ENCODE results near the gene NCOA4. TPM values are rescaled to one million over a fixed set of nuclear protein-coding genes. Genes with fewer than 3 reads are reported as not detected.

The NCOA4 gene
- total RNA-seq, 2 donors from 2014 or later = 157 to 200 TPM

DNA sequence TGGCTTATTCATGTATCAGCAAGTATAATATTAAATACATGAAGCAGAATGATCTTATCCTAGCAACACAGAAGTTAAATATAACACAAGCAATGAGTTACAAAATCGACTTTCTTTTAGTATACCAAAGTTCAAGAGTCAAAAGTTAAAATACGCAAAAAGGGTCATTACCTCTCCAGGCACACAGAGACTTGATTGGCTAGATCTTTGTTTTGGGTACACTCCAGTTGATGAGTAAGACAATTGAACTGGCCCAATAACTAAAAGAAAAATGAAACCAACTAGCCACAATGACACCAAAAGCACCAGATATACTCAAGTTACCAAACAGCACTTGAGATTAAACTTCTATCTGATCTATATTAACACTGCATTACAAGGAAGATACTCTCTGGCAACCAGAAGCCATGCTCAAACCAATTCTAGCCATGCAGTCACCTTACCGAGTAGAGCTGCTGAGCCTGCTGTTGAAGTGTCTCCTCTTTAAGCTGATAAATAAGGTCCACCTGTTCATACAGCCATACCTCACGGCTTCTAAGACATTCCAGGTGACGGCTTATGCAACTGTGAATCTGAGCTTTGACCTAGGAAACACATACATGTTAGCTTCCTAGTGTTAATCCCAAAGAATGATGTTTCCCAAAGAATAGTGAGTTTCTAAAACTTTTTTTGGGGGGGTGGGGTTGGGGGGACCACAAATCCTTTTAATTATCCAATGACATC, 15.6 kb downstream of the NCOA4 start:
- peaks cover 16% of the 10 kb centered on the region for H3K4me1 Mint-ChIP-seq
- no peaks in the 10 kb centered on the region for H3K27me3 Mint-ChIP-seq (ENCODE audit: insufficient read depth)
- 92 to 97% methylated on average over 4 to 5 of the region's 5 CpGs for WGBS, 2 experiments (ENCODE audit: insufficient coverage in 1 of 2, insufficient read length in 1 of 2)
- no peak for DNase-seq
- Histone ChIP-seq H3K4me3 (ENCODE audit: low read length) (no peak overlapping the region), H3K9me3 (ENCODE audit: control insufficient read depth, low read length) (no peaks in the 10 kb centered on the region), H3K4me1 (ENCODE audit: control insufficient read depth, insufficient read depth, low read length) (peaks cover 5% of the 10 kb centered on the region), H3K27me3 (ENCODE audit: control insufficient read depth, insufficient read depth, low read length, poor library complexity, severe bottlenecking) (no peaks in the 10 kb centered on the region), H3K27ac (ENCODE audit: low read depth, low read length) (no peak overlapping the region), H3K36me3 (ENCODE audit: control insufficient read depth, insufficient read depth, low read length) (peaks cover 92% of the 10 kb centered on the region), H3K9ac (ENCODE audit: extremely low read depth, low read length, poor library complexity, severe bottlenecking) (no peak overlapping the region)
- no peak overlapping the region for H3K27ac Mint-ChIP-seq
- peaks cover 78% of the 10 kb centered on the region for H3K36me3 Mint-ChIP-seq (ENCODE audit: low read depth)
- no peak overlapping the region for H3K4me3 Mint-ChIP-seq
- no peaks in the 10 kb centered on the region for H3K9me3 Mint-ChIP-seq
- TF ChIP-seq, protein P1, sequence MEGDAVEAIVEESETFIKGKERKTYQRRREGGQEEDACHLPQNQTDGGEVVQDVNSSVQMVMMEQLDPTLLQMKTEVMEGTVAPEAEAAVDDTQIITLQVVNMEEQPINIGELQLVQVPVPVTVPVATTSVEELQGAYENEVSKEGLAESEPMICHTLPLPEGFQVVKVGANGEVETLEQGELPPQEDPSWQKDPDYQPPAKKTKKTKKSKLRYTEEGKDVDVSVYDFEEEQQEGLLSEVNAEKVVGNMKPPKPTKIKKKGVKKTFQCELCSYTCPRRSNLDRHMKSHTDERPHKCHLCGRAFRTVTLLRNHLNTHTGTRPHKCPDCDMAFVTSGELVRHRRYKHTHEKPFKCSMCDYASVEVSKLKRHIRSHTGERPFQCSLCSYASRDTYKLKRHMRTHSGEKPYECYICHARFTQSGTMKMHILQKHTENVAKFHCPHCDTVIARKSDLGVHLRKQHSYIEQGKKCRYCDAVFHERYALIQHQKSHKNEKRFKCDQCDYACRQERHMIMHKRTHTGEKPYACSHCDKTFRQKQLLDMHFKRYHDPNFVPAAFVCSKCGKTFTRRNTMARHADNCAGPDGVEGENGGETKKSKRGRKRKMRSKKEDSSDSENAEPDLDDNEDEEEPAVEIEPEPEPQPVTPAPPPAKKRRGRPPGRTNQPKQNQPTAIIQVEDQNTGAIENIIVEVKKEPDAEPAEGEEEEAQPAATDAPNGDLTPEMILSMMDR (conservative IDR thresholded peaks at IDR 0.05) = no peak

GRCh38 chr10:46014206-46014605, 16.2 kb downstream of the NCOA4 start:
- TF ChIP-seq, protein P1 (conservative IDR thresholded peaks at IDR 0.05) = no peak
- Histone ChIP-seq H3K9ac (ENCODE audit: extremely low read depth, low read length, poor library complexity, severe bottlenecking) (no peak overlapping the region), H3K9me3 (ENCODE audit: control insufficient read depth, low read length) (no peaks in the 10 kb centered on the region), H3K36me3 (ENCODE audit: control insufficient read depth, insufficient read depth, low read length) (peaks cover 97% of the 10 kb centered on the region), H3K27ac (ENCODE audit: low read depth, low read length) (no peak overlapping the region), H3K4me1 (ENCODE audit: control insufficient read depth, insufficient read depth, low read length) (peaks cover 4% of the 10 kb centered on the region), H3K4me3 (ENCODE audit: low read length) (no peak overlapping the region), H3K27me3 (ENCODE audit: control insufficient read depth, insufficient read depth, low read length, poor library complexity, severe bottlenecking) (no peaks in the 10 kb centered on the region)
- no peaks in the 10 kb centered on the region for H3K27me3 Mint-ChIP-seq (ENCODE audit: insufficient read depth)
- H3K9me3 Mint-ChIP-seq = no peaks in the 10 kb centered on the region
- H3K4me3 Mint-ChIP-seq = no peak overlapping the region
- H3K4me1 Mint-ChIP-seq = peaks cover 10% of the 10 kb centered on the region
- 96 to 97% methylated on average over 5 of the region's 5 CpGs for WGBS, 2 experiments (ENCODE audit: insufficient coverage in 1 of 2, insufficient read length in 1 of 2)
- peaks cover 81% of the 10 kb centered on the region for H3K36me3 Mint-ChIP-seq (ENCODE audit: low read depth)
- no peak overlapping the region for H3K27ac Mint-ChIP-seq
- DNase-seq = no peak

DNA sequence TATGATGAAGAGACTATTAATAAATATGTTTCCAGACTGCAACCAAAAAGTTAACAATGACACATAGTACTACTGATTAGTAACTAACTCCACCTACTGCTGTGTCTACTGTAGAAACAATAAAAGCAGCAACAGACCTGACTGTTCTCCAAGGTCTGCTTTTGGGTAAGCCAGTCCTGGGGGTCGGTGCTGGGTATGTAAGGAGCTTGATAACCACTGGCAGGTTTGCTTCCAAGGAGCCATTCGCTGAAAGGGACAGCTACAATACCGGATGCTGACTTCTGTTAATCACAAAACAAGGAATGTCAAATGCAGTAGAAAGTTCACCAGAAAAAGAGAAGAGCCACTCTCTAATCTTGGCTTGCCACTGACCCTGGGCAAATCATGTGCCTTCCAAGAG, 17.7 kb downstream of the NCOA4 start:
- TF ChIP-seq, protein P1 (conservative IDR thresholded peaks at IDR 0.05) = no peak
- no peak overlapping the region for H3K4me3 Mint-ChIP-seq
- Histone ChIP-seq H3K27me3 (ENCODE audit: control insufficient read depth, insufficient read depth, low read length, poor library complexity, severe bottlenecking) (no peaks in the 10 kb centered on the region), H3K36me3 (ENCODE audit: control insufficient read depth, insufficient read depth, low read length) (peaks cover 97% of the 10 kb centered on the region), H3K9ac (ENCODE audit: extremely low read depth, low read length, poor library complexity, severe bottlenecking) (no peak overlapping the region), H3K27ac (ENCODE audit: low read depth, low read length) (no peak overlapping the region), H3K4me1 (ENCODE audit: control insufficient read depth, insufficient read depth, low read length) (no peaks in the 10 kb centered on the region), H3K9me3 (ENCODE audit: control insufficient read depth, low read length) (peaks cover 12% of the 10 kb centered on the region), H3K4me3 (ENCODE audit: low read length) (no peak overlapping the region)
- no peak for DNase-seq
- 94 to 100% methylated on average over 2 to 3 of the region's 3 CpGs for WGBS, 2 experiments (ENCODE audit: insufficient coverage in 1 of 2, insufficient read length in 1 of 2)
- peaks cover 88% of the 10 kb centered on the region for H3K36me3 Mint-ChIP-seq (ENCODE audit: low read depth)
- H3K9me3 Mint-ChIP-seq = no peaks in the 10 kb centered on the region
- no peaks in the 10 kb centered on the region for H3K4me1 Mint-ChIP-seq
- no peak overlapping the region for H3K27ac Mint-ChIP-seq
- no peaks in the 10 kb centered on the region for H3K27me3 Mint-ChIP-seq (ENCODE audit: insufficient read depth)

Data from endodermal cell (in vitro differentiated cells).